OCI-LY7 (cell line): Measurements from ENCODE around the gene CITED2.

ENCODE experiments used
- CTCF ChIP-seq: fragments of 200-600 bp; sonication (generic); conservative IDR thresholded peaks from 2 replicates; pipeline ENCODE4 v1.5.1; 2014; ENCODE audit warnings: mild to moderate bottlenecking, antibody characterized with exemption, low read length, moderate library complexity, mixed read lengths
- EZH2phosphoT487 ChIP-seq: fragments of 200-600 bp; sonication (generic); IDR thresholded peaks from 2 replicates; pipeline ENCODE4 v1.6.1; 2018; ENCODE audit warnings: low read depth, borderline replicate concordance, mild to moderate bottlenecking, mixed run types, antibody characterized with exemption, low read length, moderate library complexity, mixed read lengths

DNA sequence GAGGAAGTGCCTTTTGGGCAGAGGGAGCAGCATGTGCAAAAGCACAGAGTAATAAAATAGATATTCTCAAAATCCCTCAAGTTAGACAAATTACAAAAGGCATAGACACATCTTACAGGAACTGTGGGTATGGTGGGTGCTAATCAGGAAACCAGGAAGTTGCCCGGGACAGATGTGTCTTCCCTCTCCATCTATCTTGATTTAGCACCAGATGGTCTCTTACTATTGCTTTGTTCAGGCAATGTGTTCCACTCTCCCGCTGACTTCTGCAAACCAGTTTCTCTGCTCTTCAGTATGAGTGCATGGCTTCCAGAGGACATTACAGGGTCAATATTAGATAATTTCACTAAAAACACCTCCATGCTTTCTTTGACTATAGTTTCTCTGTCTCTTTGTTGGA, 13.2 kb downstream of the CITED2 start:
- TF ChIP-seq CTCF (no peak), EZH2phosphoT487 (no peak)
